GM18873 (cell line): Measurements from ENCODE around the gene ENPP6.
"Not testable (repeated sequence)": the region's sequence is repeated elsewhere in the genome, so short reads cannot be mapped to it uniquely, and the experiment has no call there.

Experiments
- ATAC-seq: cut with Tn5 transposase; IDR thresholded peaks from one replicate; pipeline ENCODE4 v1.9.1; 2021; ENCODE audit warnings: mild to moderate bottlenecking, moderate library complexity, moderate number of reproducible peaks; ENCODE audit not compliant: unreplicated experiment, low FRiP score

Gene ENPP6

DNA sequence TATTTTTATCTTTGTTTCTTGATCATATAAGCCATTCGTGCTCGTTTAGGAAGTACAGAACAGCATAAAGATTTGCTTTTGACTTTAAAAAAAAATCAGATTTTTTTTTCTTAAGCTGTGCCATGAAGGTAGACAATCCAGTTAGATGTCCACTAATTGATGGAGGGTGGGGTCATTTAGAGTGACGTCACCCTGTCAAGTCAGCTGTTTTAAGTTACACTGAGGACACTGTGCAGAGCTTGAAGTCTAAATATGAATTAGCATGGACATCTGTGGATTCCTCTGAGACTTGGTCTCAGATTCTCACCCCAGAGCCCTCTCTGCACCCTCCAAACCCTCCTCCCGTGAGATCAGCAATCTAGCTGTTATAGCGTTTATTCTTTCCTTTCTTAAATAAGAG is 63.9 kb downstream of the ENPP6 start:
- ATAC-seq, result no peak

DNA sequence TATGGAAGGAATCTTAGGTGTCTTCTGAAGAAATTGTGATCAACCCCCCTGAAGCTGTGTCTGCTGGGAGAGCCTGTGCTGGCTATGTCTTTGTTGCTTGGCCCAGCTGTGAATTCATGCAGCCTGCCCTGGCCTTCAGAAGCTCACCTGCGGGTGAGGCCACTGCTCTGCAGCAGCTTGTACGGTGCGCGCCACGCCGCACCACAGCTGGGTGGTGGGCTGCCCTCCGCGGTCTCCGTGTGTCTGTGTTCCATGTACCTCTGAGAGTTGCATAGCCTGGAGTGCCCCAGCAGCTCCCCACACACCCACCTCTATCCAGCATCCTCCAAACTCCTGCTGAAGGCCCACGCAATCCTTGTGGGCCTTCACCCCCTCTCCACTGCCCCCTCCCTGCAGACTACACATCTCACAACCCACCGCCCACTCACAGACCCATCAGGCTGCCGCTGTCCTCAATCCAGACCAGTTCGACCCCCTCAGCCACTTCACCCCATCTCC is 65.6 kb downstream of the ENPP6 start:
- ATAC-seq, result no peak

DNA sequence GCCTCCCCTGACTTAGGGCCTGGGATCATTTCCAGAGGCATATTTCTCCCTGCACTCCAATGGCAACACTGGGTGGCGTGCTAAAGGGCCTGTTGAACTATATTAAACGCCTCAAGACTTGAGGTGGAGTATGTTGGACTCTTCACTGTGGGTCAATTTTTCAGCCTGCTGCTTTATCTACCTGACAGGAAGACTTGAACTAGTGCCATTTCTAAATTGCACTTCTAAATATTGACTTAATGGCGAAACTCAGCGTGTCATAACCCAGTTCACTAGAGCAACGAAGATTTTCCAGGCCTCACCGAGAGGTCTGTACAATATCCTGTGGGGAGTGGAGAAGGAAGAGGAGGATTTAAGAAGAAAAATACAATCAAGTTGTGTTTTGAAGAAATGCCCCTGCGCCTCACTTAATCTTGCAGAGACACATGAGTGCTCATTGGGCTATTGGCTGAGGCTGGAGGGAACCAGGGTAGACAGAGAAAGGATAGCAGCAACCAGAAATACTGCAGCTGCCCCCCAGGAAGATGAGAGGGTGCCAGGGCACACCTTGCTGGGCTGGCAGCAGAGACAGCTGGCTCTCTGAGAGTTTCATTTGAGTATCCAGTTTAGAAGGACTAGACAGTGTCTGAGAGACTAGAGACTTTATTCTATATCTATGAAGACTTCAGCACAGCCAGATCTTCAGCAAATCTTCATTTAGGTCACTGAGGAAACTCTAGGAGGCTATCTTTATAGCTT is 67.4 kb downstream of the ENPP6 start:
- no peak for ATAC-seq

DNA sequence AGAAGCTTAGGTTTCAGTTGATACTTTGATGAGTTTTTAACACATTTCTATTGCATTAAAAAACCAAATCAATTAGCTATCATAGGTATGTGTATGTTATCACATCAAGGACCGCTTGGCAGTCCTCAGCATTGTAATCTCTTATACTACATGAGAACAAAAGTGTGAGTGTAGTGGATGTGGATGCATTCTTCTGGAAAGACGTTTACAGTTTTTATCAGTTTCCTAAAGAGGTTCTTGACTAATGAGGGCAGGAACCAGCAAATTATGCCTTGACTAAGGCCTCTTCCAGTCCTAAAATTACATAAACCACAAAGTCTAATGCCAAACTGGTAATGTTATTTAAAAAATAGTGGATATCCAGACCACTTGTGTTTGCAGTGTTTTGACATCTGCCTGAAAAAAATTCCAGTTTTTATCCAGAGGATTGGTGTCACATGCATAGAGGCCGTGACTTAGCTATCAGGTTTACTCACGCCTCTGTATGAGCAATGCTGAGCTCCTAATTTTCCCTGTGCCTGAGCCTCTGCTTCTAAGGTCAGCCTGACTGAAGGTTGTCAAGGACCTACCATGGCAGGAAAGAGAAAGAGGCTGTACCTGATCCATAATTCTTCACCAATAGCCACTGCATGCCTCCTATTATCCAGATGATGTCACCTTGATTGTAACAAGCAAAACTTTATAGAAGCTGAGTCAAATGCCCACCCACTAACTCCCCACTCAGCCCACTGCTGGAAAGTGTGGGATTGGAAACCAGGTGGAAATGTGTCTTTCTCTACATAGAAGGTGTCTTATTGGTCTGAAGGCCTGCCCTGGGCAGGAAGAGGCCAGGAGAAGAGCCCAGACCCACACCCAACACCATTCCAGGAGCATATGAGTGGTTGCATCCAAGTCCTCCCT is 68.7 kb downstream of the ENPP6 start:
- no peak for ATAC-seq

DNA sequence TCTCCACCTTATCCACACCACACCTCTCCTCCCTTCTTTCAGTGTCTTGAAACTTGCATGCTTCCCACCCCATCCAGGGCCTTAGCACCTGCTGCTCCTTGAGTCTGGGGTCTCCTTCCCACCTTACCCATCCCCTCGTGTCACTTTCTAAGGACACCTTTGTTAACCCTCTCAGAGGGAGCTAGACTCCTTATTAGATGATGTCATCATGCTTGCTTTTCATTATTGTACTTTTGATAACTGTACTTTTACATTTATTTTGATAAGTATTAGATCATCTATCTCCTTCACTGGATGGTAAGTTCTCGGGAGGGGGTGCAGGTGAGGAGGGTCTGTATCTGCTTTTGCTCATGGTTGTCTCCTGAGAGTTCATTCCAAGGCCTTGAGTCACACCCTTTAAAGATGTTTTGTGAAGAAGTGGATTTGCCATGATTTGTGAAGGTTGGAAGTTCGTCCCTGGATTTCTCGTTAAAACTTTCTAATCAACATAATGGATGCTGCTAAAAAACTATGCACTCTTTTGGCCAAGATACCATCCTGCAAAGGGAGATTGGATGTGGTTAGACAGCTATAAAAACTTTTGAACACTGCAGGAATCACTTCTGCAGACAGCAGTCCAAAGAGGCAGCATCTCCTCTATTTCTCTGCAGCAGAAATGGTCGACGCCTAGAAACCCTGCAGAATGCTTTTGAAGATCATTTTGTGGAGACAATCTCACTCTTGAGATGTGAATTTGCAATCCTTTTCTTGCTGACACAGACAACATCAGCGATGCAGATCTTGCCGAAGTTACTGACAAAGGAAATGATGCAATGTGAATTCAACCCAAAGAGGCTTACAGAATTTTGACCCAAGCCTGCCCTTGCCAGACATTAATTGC is 69.6 kb downstream of the ENPP6 start:
- no peak for ATAC-seq

DNA sequence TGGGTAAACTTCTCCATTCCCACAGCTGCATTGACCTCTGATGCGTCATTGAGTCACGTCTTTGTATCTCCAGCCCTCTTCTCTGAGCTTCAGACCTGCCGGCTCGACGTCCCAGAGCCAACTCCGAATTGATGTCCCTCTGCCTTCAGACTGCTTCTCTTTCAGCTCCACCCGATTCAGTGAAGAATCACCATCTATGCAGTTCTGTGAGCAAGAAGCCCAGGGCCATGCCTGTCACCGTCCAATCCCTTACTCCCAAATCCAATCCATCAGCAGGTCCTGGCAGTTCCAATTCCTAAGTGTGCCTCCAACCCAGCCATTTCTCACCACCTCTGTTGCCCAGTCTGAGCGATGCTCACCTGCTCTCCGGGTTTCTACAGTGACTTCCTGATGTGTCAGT is 70.7 kb downstream of the ENPP6 start:
- ATAC-seq, result no peak

DNA sequence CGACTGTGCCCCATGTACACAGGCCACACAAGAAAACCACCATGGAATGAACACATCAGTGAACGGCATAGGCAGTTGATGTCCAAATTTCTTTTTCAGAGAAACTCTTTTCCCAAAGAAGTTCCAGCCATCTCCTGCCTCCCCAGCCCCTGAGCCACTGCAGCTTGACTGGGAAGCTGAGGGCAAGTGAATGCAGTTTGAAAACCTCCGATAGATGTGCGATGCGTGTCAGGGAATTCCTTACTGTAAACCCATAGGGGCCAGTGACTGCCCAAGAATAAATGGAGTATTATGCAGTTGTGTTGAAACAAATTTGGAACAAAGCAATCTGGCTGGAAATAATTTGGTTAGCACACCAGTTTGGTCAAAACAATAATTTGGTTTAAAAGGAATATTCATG is 72.1 kb downstream of the ENPP6 start:
- no peak for ATAC-seq

DNA sequence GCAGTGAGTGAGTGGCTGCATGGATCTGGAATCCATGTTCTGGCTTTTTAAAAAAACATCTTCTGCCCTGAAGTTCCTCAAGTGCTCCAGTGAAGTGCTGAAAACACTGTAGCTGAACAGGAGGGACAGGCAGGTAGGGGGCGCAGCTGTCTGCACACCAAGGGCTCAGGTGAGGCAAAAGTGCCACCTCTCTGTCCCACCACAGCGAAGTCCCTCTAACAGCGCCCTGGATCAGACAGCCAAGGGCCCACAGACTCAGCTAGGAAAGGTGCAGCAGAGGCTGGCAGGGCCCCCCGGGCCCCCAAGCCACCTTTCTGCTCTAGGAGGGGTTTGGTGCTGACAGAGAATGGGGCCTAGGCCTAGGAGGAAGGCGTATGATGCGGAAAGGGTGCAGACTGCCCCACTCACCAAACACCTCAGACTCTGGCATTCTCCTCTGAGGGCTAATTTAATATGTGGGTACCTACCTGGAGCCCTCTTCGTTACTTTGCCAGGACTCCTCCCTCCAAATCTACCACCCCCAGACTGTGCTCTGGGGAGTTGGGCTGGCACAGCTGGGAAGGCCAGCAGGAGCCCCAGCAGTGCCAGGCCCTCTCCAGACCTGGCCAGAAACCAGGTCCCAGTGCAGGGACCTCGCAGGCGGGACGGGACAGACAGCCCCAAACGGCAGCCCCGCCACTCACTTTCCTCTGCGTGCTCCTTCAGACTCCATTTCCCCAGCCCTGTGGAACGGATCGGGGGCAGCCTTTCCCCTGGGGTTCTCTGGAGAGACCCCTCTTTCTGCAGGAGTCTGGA is 73.7 kb downstream of the ENPP6 start:
- no peak for ATAC-seq

DNA sequence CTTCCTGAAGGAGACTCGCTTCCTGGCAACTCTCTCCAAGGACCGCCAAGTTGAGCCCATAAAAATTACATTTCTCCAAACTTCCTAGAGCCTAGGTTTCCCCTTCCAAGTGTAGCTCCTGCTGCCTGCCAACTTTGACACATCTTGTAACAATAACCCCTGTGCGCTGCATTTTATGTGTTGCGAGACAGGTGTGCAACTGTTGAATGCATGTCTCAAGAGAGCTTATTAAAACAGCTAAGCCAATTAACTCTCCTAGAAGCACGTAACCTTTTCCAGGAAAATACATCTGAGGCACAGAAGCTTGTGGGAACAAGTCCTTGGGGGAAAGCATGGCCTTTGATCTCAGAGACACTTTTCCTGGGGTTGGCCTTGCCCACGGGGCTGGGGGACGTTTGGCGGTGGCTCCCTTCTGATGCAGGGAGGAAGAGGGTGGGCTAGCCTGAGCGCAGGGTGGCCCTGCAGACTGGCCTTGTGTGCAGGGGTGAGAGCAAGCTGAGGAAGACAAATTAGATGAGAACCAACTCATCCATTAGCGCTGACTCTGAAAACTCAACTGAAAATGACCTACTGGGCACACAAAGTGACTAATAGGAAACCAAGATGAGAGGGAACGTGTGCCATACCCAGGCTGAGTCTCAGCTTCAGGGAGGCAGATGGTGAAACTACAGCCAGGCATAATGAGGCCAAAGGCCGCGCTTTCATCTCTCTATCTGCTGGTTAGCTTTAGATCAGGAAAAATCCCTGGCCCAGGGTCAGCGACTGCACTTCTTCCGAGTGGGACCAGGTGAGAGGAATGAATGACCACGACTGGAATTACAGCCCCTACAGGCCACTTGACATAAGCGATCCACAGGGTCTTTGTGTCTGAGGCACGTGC is 75.3 kb downstream of the ENPP6 start:
- no peak for ATAC-seq

DNA sequence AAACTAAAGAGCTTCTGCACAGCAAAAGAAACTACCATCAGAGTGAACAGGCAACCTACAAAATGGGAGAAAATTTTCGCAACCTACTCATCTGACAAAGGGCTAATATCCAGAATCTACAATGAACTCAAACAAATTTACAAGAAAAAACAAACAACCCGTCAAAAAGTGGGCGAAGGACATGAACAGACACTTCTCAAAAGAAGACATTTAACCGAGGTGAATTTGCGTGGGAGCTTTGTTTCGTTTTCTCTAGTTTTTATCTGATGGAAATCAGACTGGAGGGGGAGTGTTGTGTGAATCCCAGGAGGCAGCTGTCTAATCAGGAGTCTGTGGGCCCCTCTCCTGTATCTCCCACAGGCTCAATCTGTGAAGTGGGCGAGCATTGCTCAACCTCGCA is 76.8 kb downstream of the ENPP6 start:
- not testable (repeated sequence) for ATAC-seq

DNA sequence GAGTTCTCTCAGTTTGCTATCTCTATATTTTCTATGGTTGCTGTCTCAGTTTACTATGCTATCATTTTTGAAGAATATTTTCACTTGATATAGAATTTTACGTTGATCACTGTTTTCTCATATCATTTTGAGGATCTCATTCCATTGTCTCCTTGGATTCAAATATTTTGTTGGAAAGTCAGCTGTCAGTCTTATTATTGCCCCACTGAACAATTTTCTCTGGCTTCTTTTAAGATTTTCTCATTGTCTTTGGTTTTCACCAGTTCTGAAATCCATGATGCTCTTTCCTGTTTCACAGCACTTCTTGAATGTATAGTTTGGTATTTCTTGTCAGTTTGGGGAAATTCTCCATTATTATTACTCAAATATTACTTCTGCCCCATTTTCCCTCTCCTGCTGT is 81.1 kb downstream of the ENPP6 start:
- no peak for ATAC-seq

DNA sequence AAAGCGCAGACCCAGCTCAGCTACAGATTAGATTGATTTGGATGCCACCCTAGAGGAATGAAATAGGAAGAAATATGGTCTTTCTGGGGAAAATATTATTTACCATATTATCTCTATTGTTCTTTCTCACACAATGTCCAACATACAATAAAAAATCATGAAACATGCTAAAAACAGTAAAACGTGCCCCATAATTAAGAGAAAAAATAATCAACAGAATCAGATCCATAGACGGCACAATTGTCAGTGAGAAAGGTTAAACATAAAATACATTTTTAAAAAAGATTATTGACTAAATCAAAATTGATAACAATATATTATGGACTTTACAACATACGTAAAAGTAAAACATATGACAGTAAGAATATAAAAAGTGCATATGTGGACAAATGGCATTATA is 90.9 kb downstream of the ENPP6 start:
- no peak for ATAC-seq

DNA sequence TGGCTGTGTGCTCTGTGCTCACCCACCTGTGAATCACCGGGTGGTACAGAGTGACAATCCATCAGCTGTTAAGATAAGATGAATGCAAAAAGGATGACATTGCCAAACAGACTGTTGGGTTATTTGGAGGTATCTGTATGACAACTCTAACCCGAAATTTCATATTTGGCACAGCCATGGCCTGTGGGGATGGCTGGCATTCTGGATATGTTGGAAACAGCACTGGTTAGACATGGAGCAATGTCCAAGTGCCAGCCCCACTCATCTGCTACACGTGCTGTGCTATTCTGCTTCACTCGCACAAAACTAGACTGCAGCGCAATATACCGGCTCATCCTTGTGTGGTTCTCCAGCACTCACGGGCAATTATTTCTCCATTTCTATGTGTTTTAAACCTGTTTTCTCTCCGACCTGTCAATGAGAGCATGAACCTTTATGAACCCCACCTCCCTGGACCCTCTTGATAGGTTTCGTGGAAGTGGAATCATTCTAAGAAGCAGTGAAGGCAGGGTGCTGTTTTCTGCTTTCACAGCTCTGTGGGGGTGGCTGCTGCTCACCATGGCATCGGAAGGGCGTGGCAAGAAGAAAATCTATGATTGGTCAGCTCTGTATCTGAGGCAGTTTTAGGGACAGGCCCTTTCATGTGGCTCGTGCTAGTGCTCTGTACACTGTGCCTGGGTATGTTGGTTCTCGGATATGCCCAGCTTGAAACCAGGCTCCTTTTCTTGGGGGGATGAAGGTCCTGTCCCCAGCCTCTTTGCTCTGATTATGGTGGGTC is 94.9 kb downstream of the ENPP6 start:
- no peak for ATAC-seq

DNA sequence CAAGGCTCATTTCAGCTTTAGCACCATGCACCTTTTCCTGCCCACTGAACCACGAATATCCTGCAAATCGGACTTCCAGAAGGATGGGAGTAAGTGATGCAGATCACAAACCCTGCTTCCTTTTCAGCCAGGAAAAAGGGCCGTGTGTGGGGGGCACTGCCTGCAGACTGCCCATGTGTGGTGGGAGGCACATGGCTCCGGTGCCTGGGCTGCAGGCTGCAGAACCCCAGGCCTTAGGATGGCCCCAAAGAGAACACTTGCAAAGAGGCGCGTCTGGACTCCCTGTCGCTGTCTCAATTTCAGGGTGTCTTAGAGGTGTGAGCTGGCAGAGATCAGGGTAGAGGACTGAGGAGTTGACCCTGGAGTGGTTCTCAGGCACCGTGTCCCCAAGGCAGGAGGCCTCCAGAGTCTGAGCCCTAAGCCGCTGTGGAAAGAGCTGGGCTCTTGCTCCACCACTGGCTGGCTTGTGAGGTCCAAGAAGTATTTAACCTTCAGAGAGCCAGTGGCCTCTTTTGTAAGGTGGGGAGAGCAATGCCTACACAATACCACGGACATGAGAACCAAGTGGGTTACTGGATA is 97.0 kb downstream of the ENPP6 start:
- ATAC-seq, result no peak

DNA sequence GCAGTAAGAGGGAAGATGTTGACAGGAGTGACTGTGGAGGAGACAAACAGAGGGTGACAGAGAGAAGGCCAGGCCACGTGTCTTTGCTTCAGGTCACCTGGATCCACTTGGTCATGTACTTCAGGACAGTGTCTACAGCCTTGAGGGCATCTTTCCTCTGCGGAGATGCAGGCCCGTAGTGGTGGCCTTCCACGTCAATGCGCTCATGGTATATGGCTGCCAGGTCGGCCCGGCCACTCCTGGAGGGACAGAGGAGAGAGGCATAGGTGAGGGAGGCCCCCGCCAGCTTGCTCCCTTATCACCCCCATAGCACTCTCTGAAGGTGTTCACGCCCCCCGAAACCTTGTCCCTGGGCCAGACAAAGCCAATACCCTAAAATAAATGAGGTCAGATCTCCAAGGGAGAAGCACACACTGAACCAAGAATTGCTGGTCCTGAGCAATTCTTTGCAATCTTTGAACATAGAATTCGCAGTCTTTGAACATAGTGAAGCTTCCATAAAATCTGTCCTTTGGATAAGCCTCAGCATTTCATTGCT is 99.9 kb downstream of the ENPP6 start:
- ATAC-seq, result no peak

DNA sequence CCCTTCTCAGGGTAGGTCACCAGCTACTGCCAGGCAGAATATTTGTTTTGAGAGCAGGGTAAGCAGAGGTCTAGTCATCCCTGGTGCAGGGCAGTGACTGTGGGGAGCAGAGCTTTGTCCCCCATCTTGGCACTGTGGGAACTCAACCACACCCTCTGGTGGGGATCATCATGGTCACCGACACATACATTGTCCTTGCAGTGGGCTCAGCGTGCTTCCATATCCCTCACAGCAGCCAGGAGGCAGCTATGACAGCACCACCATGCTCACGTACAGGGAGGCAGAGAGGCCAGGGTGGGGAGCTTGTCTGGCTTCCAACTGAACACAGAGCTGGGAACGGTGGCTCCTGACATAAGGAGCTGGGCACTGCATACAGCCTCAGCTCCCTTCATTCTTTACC is 102.3 kb downstream of the ENPP6 start:
- ATAC-seq, result no peak

DNA sequence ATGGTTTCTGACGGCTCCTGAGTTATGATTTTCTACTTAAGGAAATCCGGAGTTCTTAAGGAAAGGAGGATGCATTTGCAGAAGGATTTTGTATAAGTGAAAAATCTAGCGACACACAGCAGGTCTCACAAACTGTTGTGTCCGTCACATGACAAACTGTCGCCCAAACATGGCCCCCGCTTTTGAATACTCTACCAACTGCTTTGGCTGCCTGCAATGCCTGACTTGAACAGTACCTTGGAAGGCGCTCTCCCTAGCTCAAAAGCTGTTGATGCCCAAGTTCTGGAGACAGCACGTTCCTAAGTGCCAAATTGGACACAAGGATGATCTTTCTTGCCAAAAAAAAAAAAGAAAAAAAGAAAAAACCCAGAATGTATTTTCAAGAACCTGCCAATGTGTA is 103.2 kb downstream of the ENPP6 start:
- ATAC-seq, result no peak
